CD4-positive, alpha-beta memory T cell (primary cell): Measurements from ENCODE around the gene CTNNB1. TPM values are rescaled to one million over a fixed set of nuclear protein-coding genes. Genes with fewer than 3 reads are reported as not detected.

ENCODE experiments used
- CTCF ChIA-PET: fragments of 350-600 bp; sonication (Branson Sonifier 250); formaldehyde crosslinking; loops from one replicate; lab custom pipeline; 2021; ENCODE audit warnings: inconsistent platforms; ENCODE audit not compliant: partially characterized antibody; lab: Charles Lee
- POLR2A ChIA-PET: fragments of 350-600 bp; sonication (Branson Sonifier 250); formaldehyde crosslinking; loops from one replicate; lab custom pipeline; 2021; ENCODE audit not compliant: partially characterized antibody; lab: Charles Lee
- DNase-seq, 5 donors: peaks; one replicate each; pipeline versions ENCODE4 v3.0.0 to v3.0.0-alpha.2; 2020 to 2022; ENCODE audit warnings: mixed read lengths in 1 of 5
- H3K27ac ChIP-seq: one replicate; pipeline ENCODE4 v1.7.0; 2013; ENCODE audit warnings: low read depth, low read length
- H3K27me3 ChIP-seq: 2 replicates; pipeline ENCODE4 v1.7.0; 2013; ENCODE audit warnings: mild to moderate bottlenecking, low read length, moderate library complexity; ENCODE audit not compliant: insufficient read depth
- H3K36me3 ChIP-seq: 2 replicates; pipeline ENCODE4 v1.7.0; 2013; ENCODE audit warnings: mild to moderate bottlenecking, low read length, moderate library complexity; ENCODE audit not compliant: insufficient read depth
- H3K4me1 ChIP-seq: 2 replicates; pipeline ENCODE4 v1.7.0; 2013; ENCODE audit warnings: mild to moderate bottlenecking, low read length, moderate library complexity; ENCODE audit not compliant: insufficient read depth
- H3K4me3 ChIP-seq, 2 donors: one replicate each; pipeline ENCODE4 v1.7.0; 2013; ENCODE audit warnings: low read length in 2 of 2, mild to moderate bottlenecking in 1 of 2
- H3K9me3 ChIP-seq, 2 donors: one replicate each; pipeline ENCODE4 v1.7.0; 2013; ENCODE audit warnings: low read length in 2 of 2, control low read depth in 1 of 2; ENCODE audit not compliant: control insufficient read depth in 1 of 2
- H3K27ac Mint-ChIP-seq, 7 donors: one replicate each; pipeline ENCODE4 v1.8.0; 2020 to 2021; ENCODE audit warnings: mixed read lengths in 7 of 7, mild to moderate bottlenecking in 6 of 7, inconsistent platforms in 3 of 7, moderate library complexity in 3 of 7
- H3K27me3 Mint-ChIP-seq, 2 donors: one replicate each; pipeline ENCODE4 v1.8.0; 2020 to 2021; ENCODE audit warnings: mixed read lengths in 2 of 2
- H3K36me3 Mint-ChIP-seq, 2 donors: one replicate each; pipeline ENCODE4 v1.8.0; 2020 to 2021; ENCODE audit warnings: mixed read lengths in 2 of 2, inconsistent platforms in 1 of 2, mild to moderate bottlenecking in 1 of 2
- H3K4me1 Mint-ChIP-seq, 4 donors: one replicate each; pipeline ENCODE4 v1.8.0; 2020 to 2021; ENCODE audit warnings: mixed read lengths in 4 of 4, mild to moderate bottlenecking in 1 of 4
- H3K4me3 Mint-ChIP-seq, 8 donors: one replicate each; pipeline ENCODE4 v1.8.0; 2020 to 2021; ENCODE audit warnings: mixed read lengths in 8 of 8, mild to moderate bottlenecking in 7 of 8, moderate library complexity in 6 of 8, inconsistent platforms in 3 of 8
- H3K9me3 Mint-ChIP-seq, 8 donors: one replicate each; pipeline ENCODE4 v1.8.0; 2020 to 2021; ENCODE audit warnings: mixed read lengths in 8 of 8, mild to moderate bottlenecking in 5 of 8, inconsistent platforms in 3 of 8, moderate library complexity in 1 of 8
- intact Hi-C: fragments of 100-400 bp; cut with micrococcal nuclease; formaldehyde crosslinking; loops from one replicate; pipeline ENCODE4 v1.15.1; 2023
- polyA plus RNA-seq, 2 donors: library from polyadenylated mRNA; unstranded; fragments of 300-500 nt; fragmentation: Illumina TruSeq; gene quantifications; one replicate each; pipeline ENCODE4 v1.2.3, GENCODE V29; 2021
- total RNA-seq, 2 experiments: library from RNA; stranded (reverse); gene quantifications; one replicate each; pipeline ENCODE4 v1.2.3, GENCODE V29; 2021

CTNNB1 gene
- 100 to 1,000 TPM; 175 to 176 TPM for total RNA-seq
- 10 to 100 TPM; 65.8 to 65.9 TPM for polyA plus RNA-seq

DNA sequence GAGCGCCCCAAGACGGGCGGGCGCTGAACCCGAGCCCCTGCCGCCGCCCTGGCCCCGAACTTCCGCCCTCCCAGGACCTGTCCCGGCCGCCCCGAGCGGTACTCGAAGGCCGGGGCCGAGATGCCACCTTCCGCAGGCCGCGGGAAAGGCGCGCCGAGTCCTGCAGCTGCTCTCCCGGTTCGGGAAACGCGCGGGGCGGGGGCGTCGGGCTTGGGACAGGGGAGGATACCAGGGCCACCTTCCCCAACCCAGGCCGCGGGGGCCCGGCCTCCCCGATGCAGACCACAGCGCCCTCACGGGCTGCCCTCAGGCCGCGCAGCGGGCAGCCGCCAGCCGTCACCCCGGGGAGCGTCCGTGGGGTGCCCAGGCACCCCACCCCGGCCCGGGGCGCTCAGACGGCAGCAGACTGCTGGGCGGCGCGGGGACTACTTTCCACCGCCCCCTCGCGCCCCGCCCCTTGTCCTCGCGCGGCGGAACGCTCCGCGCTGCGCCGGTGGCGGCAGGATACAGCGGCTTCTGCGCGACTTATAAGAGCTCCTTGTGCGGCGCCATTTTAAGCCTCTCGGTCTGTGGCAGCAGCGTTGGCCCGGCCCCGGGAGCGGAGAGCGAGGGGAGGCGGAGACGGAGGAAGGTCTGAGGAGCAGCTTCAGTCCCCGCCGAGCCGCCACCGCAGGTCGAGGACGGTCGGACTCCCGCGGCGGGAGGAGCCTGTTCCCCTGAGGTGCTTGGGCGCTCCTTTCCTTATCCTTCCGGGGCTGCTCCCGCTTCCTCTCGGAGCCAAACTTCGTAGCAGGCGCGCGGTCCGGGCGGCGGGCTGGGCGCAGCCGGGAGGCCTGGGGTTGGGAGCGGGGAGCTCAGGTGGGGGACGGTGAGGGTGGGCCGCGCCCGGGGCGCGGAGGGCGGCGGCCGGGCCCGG lies at the start of gene CTNNB1:
CTNNB1 (plus strand) TSS at position 556 of the 916 bp plus-strand sequence. CDS start 24,564 bp downstream, outside the sequence.
- H3K4me1 Mint-ChIP-seq: peaks cover 28 to 43% (median 35%) of the 10 kb centered on the region in 4 donors
- no peaks in the 10 kb centered on the region for H3K9me3 Mint-ChIP-seq
- Histone ChIP-seq H3K4me1 (peaks cover 41% of the 10 kb centered on the region), H3K4me3 (peak within 1 kb of the TSS; percentile 83 to 89), H3K36me3 (no peaks in the 10 kb centered on the region), H3K27ac (peak within 1 kb of the TSS; percentile 96), H3K9me3 (no peaks in the 10 kb centered on the region), H3K27me3 (no peaks in the 10 kb centered on the region)
- intact Hi-C loops: loop anchor here (1.0 to 2.0 kb wide), 5 partner anchors 82 to 890 kb away; partner anchors contain the start of genes EIF1B and ULK4
- peaks cover under 1 to 1% of the 10 kb centered on the region in 2 donors for H3K27me3 Mint-ChIP-seq
- peak within 1 kb of the TSS; percentile 94 to 99 (median 96) for H3K4me3 Mint-ChIP-seq
- ChIA-PET POLR2A (interaction anchor here (0.8 to 4.3 kb wide), 36 partner anchors 8 to 1815 kb away, joined by 3 to 77 read pairs (median 5); partner anchors contain the start of genes EIF1B, RPL14, RPSA and ULK4), CTCF (interaction anchor here (0.9 to 2.0 kb wide), 5 partner anchors 8 to 60 kb away, joined by 3 to 4 read pairs (median 4); no protein-coding TSS in a partner anchor)
- peak within 1 kb of the TSS; percentile 91 to 98 (median 95) for H3K27ac Mint-ChIP-seq
- peak; percentile 90 to 92 (median 91) for DNase-seq
- H3K36me3 Mint-ChIP-seq: peaks cover 0 to 12% of the 10 kb centered on the region in 2 donors

DNA sequence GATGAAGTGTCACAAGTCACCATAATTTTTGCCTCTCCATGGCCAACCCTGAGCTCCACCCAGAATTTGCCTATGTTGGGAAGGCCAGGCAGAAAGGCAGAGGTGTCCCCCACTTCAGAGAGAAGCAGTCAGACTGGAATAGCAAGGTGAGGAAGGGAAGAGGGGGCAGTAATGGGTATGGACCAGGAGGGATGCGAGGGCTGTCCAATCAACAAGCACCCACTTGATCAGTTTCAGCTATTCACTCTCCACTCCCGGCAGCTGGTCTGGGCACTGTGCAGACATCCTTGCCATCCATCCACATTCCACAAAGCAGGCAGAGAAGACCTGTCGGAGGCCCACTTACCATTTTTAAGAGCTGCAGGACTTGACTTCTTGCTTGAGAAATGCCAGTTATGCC lies 43.5 kb upstream of the CTNNB1 start:
- no peaks in the 10 kb centered on the region for H3K36me3 Mint-ChIP-seq

DNA sequence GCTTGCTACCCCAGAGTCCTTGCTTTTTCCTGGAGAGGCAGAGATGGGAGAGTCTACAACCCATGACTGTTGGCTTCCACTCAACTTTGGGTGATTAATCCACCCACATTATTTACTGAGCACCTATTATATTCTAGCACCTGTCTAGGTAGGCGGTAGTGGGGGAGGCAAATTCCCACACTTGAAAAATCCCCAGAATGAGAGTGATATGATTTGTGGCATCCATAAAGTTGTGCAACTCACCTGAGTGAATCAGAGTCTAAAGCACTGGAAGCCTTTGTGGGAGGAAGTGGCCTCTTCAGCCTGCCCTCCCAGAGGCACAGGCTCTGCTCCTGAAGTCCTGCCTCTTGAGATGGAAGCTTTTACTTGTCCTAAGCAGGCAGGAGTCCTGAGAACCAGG lies 40.4 kb upstream of the CTNNB1 start:
- CTCF ChIA-PET: no interaction called here
- peak overlapping the region in 2 of 7 donors; percentile 14 to 76 for H3K27ac Mint-ChIP-seq

More for the DNA sequence above, 43.5 kb upstream of the CTNNB1 start:
- no peak overlapping the region for H3K27ac ChIP-seq
- H3K4me3 ChIP-seq: no peak overlapping the region
- intact Hi-C loops: no loop called here
- no peak for DNase-seq
- CTCF ChIA-PET: no interaction called here
- H3K4me1 ChIP-seq: no peaks in the 10 kb centered on the region
- no peak overlapping the region for H3K27ac Mint-ChIP-seq
- no peak overlapping the region for H3K4me3 Mint-ChIP-seq
- H3K27me3 ChIP-seq: no peaks in the 10 kb centered on the region
- no peaks in the 10 kb centered on the region for H3K9me3 ChIP-seq
- H3K27me3 Mint-ChIP-seq: peaks cover 0 to 5% of the 10 kb centered on the region in 2 donors
- no peaks in the 10 kb centered on the region for H3K36me3 ChIP-seq
- H3K9me3 Mint-ChIP-seq: no peaks in the 10 kb centered on the region
- peaks cover 0 to 6% (median under 1%) of the 10 kb centered on the region in 4 donors for H3K4me1 Mint-ChIP-seq
- POLR2A ChIA-PET: no interaction called here

DNA sequence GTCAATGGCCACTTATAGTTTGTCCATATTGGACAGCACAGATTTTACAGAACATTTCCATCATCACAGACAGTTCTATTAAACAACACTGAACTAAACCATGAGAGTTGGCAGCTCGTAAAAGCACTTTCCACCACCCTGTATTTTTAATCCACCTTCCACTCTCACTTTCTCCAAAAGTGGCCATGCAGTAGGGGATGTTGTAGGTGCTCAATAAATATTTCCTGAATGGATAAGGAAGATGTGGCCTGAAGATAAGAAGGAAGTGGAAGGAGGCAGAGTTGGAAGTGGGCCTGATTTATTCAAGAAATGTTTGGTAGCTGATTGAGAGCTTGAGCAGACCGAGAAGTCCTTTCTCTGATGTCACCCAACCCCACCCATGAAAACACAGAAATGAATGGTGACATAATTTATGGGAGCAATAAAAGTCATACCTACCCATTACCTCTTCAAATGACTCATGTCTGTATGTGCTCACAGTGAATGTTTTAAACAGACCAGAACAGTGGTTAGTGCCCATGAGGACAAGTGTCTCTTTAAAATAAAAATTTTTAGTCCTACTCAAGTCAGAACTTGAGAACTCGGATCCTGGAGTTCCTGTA lies 39.6 kb upstream of the CTNNB1 start:
- ChIA-PET POLR2A (interaction anchor here (1.2 kb wide), 1 partner anchor 39 kb away, joined by 3 read pairs; the partner anchor contains the start of gene CTNNB1), CTCF (no interaction called here)
- intact Hi-C loops: no loop called here
- Mint-ChIP-seq H3K4me3 (no peak overlapping the region), H3K27ac (no peak overlapping the region), H3K4me1 (peaks cover 0 to 6% (median under 1%) of the 10 kb centered on the region in 4 donors), H3K36me3 (no peaks in the 10 kb centered on the region), H3K27me3 (peaks cover 0 to 2% of the 10 kb centered on the region in 2 donors), H3K9me3 (peaks cover 0 to 2% (median 0%) of the 10 kb centered on the region in 8 donors)
- no peaks in the 10 kb centered on the region for H3K4me1 ChIP-seq
- no peaks in the 10 kb centered on the region for H3K36me3 ChIP-seq
- no peak overlapping the region for H3K4me3 ChIP-seq
- DNase-seq: no peak
- no peaks in the 10 kb centered on the region for H3K9me3 ChIP-seq
- no peaks in the 10 kb centered on the region for H3K27me3 ChIP-seq
- H3K27ac ChIP-seq: no peak overlapping the region

More for the DNA sequence above, 40.4 kb upstream of the CTNNB1 start:
- H3K4me3 Mint-ChIP-seq: no peak overlapping the region
- peaks cover 0 to under 1% (median 0%) of the 10 kb centered on the region in 8 donors for H3K9me3 Mint-ChIP-seq
- Histone ChIP-seq H3K36me3 (no peaks in the 10 kb centered on the region), H3K4me1 (no peaks in the 10 kb centered on the region), H3K27me3 (no peaks in the 10 kb centered on the region), H3K4me3 (no peak overlapping the region), H3K27ac (no peak overlapping the region), H3K9me3 (no peaks in the 10 kb centered on the region)
- DNase-seq: no peak
- intact Hi-C loops: no loop called here
- H3K27me3 Mint-ChIP-seq: peaks cover 0 to 2% of the 10 kb centered on the region in 2 donors
- H3K4me1 Mint-ChIP-seq: peaks cover 0 to 6% (median under 1%) of the 10 kb centered on the region in 4 donors
- POLR2A ChIA-PET: interaction anchor here (1.2 kb wide), 1 partner anchor 40 kb away, joined by 3 read pairs; the partner anchor contains the start of gene CTNNB1
- no peaks in the 10 kb centered on the region for H3K36me3 Mint-ChIP-seq

DNA sequence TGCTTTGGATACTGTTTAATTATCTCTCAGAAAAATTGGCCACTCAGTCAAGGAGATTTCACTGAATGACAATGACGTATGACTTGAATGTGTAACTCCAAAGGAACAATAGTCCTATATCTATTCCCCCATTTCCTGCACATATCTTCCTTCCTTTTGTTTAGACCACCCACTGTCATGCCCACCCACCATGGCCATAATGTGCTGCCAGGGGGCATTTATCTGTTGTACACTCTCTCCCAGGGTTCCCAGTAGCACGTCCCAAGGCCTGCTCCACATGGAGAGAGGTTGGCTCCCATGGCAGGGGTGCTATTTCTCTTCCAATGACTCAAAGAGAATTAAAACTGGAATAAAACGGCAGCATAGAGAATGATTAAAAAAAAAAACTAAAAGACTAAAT lies 36.8 kb upstream of the CTNNB1 start:
- ChIA-PET POLR2A (no interaction called here), CTCF (no interaction called here)
- no peak for DNase-seq
- H3K27me3 ChIP-seq: no peaks in the 10 kb centered on the region
- Mint-ChIP-seq H3K27ac (peak overlapping the region in 1 of 7 donors; percentile 36), H3K27me3 (peaks cover 0 to 3% of the 10 kb centered on the region in 2 donors), H3K36me3 (no peaks in the 10 kb centered on the region), H3K4me1 (peaks cover 0 to 13% (median 3%) of the 10 kb centered on the region in 4 donors), H3K4me3 (no peak overlapping the region), H3K9me3 (peaks cover 0 to 2% (median 0%) of the 10 kb centered on the region in 8 donors)
- no peaks in the 10 kb centered on the region for H3K9me3 ChIP-seq
- H3K4me1 ChIP-seq: no peaks in the 10 kb centered on the region
- intact Hi-C loops: no loop called here
- H3K36me3 ChIP-seq: no peaks in the 10 kb centered on the region
- H3K4me3 ChIP-seq: no peak overlapping the region
- no peak overlapping the region for H3K27ac ChIP-seq

DNA sequence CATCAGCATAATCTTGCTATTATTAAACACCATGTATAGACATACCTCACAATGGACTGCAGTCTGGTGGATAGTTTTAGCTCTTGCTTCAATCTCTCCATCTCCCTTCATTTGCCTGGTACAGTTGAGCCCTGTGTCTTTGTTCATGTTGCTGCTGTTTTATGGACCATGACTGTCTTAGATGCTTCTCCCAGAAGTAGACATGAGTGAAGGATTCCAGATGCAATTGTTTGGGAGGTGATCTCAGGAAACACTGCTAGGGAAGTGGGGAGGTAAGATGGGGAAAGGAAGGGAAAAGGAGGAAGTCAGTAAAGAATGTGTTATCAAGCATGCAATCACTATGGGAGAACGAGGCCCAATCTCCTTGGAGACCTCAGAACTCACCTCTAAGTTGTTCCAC lies 36.3 kb upstream of the CTNNB1 start:
- Mint-ChIP-seq H3K27me3 (peaks cover 0 to 8% of the 10 kb centered on the region in 2 donors), H3K36me3 (no peaks in the 10 kb centered on the region), H3K9me3 (peaks cover 0 to 2% (median 0%) of the 10 kb centered on the region in 8 donors), H3K27ac (no peak overlapping the region), H3K4me3 (no peak overlapping the region), H3K4me1 (peaks cover 3 to 17% (median 6%) of the 10 kb centered on the region in 4 donors)
- ChIA-PET POLR2A (no interaction called here), CTCF (no interaction called here)
- intact Hi-C loops: no loop called here
- Histone ChIP-seq H3K4me3 (no peak overlapping the region), H3K4me1 (no peaks in the 10 kb centered on the region), H3K36me3 (no peaks in the 10 kb centered on the region), H3K27me3 (no peaks in the 10 kb centered on the region), H3K27ac (no peak overlapping the region), H3K9me3 (no peaks in the 10 kb centered on the region)
- no peak for DNase-seq
